H9 (cell line): ENCODE measurements around the gene DYRK3. TPM values are rescaled to one million over a fixed set of nuclear protein-coding genes. Genes with fewer than 3 reads are reported as not detected.

Source experiments
- DNase-seq: peaks from one replicate; pipeline ENCODE4 v3.0.0-alpha.2; 2017
- H2AFZ ChIP-seq: one replicate; pipeline ENCODE4 v1.6.1; 2013; ENCODE audit warnings: mild to moderate bottlenecking, low read length, control low read depth, moderate library complexity
- H2AK5ac ChIP-seq: 2 replicates; pipeline ENCODE4 v1.6.1; 2013; ENCODE audit warnings: low read length, control low read depth, mixed read lengths; ENCODE audit not compliant: insufficient read length
- H2BK120ac ChIP-seq: one replicate; pipeline ENCODE4 v1.6.1; 2013; ENCODE audit warnings: low read depth, mild to moderate bottlenecking, low read length, control low read depth, inconsistent platforms; ENCODE audit not compliant: poor library complexity, severe bottlenecking
- H2BK12ac ChIP-seq: 2 replicates; pipeline ENCODE4 v1.6.1; 2013; ENCODE audit warnings: low read length, control low read depth, mixed read lengths, low read depth; ENCODE audit not compliant: insufficient read length
- H2BK15ac ChIP-seq: 2 replicates; pipeline ENCODE4 v1.6.1; 2013; ENCODE audit warnings: low read depth, low read length, control low read depth
- H2BK20ac ChIP-seq: one replicate; pipeline ENCODE4 v1.6.1; 2013; ENCODE audit warnings: low read depth, mild to moderate bottlenecking, low read length, control low read depth, inconsistent platforms; ENCODE audit not compliant: poor library complexity, severe bottlenecking
- H2BK5ac ChIP-seq: 2 replicates; pipeline ENCODE4 v1.6.1; 2013; ENCODE audit warnings: low read length, control low read depth, mixed read lengths; ENCODE audit not compliant: insufficient read length
- H3K14ac ChIP-seq: 2 replicates; pipeline ENCODE4 v1.6.1; 2013; ENCODE audit warnings: low read length, control low read depth; ENCODE audit not compliant: insufficient read depth
- H3K18ac ChIP-seq: 2 replicates; pipeline ENCODE4 v1.6.1; 2013; ENCODE audit warnings: low read depth, mild to moderate bottlenecking, mixed read lengths, low read length, control low read depth; ENCODE audit not compliant: insufficient read length
- H3K23ac ChIP-seq: 2 replicates; pipeline ENCODE4 v1.6.1; 2013; ENCODE audit warnings: low read length, control low read depth, mixed read lengths, low read depth; ENCODE audit not compliant: insufficient read length
- H3K23me2 ChIP-seq: 2 replicates; pipeline ENCODE4 v1.6.1; 2013; ENCODE audit warnings: low read depth, mild to moderate bottlenecking, mixed read lengths, low read length, control low read depth; ENCODE audit not compliant: insufficient read length, poor library complexity, severe bottlenecking
- H3K27ac ChIP-seq: 2 replicates; pipeline ENCODE4 v1.5.1; 2013; ENCODE audit warnings: low read length, control low read depth, mixed read lengths, low read depth; ENCODE audit not compliant: insufficient read length
- H3K27me3 ChIP-seq: 2 replicates; pipeline ENCODE4 v1.6.1; 2013; ENCODE audit warnings: low read length, control low read depth, inconsistent platforms; ENCODE audit not compliant: insufficient read depth
- H3K4ac ChIP-seq: 2 replicates; pipeline ENCODE4 v1.6.1; 2013; ENCODE audit warnings: low read depth, mild to moderate bottlenecking, control low read depth, inconsistent platforms, low read length, moderate library complexity
- H3K4me1 ChIP-seq: 2 replicates; pipeline ENCODE4 v1.6.1; 2013; ENCODE audit warnings: low read length, control low read depth, inconsistent platforms; ENCODE audit not compliant: insufficient read depth
- H3K4me2 ChIP-seq: 2 replicates; pipeline ENCODE4 v1.6.1; 2013; ENCODE audit warnings: low read length, control low read depth, mixed read lengths; ENCODE audit not compliant: insufficient read length, insufficient read depth
- H3K56ac ChIP-seq: 2 replicates; pipeline ENCODE4 v1.6.1; 2013; ENCODE audit warnings: low read depth, mild to moderate bottlenecking, mixed read lengths, low read length, control low read depth; ENCODE audit not compliant: insufficient read length
- H3K79me1 ChIP-seq: 2 replicates; pipeline ENCODE4 v1.6.1; 2013; ENCODE audit warnings: low read depth, mild to moderate bottlenecking, moderate library complexity, low read length, control low read depth, inconsistent platforms; ENCODE audit not compliant: insufficient read depth, poor library complexity, severe bottlenecking
- H3K79me2 ChIP-seq: 2 replicates; pipeline ENCODE4 v1.6.1; 2013; ENCODE audit warnings: low read length, control low read depth, inconsistent platforms; ENCODE audit not compliant: insufficient read depth
- H3K9ac ChIP-seq: 2 replicates; pipeline ENCODE4 v1.6.1; 2013; ENCODE audit warnings: low read length, control low read depth, mixed read lengths; ENCODE audit not compliant: insufficient read length; ENCODE audit errors: extremely low read depth
- H3K9me3 ChIP-seq: one replicate; pipeline ENCODE4 v1.6.1; 2013; ENCODE audit warnings: low read depth, low read length, inconsistent platforms; ENCODE audit not compliant: control insufficient read depth
- H3T11ph ChIP-seq: one replicate; pipeline ENCODE4 v1.6.1; 2013; ENCODE audit warnings: mild to moderate bottlenecking, low read length, control low read depth, inconsistent platforms
- H4K20me1 ChIP-seq: one replicate; pipeline ENCODE4 v1.6.1; 2013; ENCODE audit not compliant: control insufficient read depth, insufficient read length, insufficient read depth
- H4K5ac ChIP-seq: 2 replicates; pipeline ENCODE4 v1.6.1; 2013; ENCODE audit warnings: low read depth, mild to moderate bottlenecking, mixed read lengths, low read length, control low read depth; ENCODE audit not compliant: insufficient read length
- H4K8ac ChIP-seq: replicated peaks from 2 replicates; pipeline ENCODE4 v1.6.1; 2013; ENCODE audit warnings: low read length, control low read depth, mixed read lengths, low read depth; ENCODE audit not compliant: insufficient read length
- H4K91ac ChIP-seq: 2 replicates; pipeline ENCODE4 v1.6.1; 2013; ENCODE audit warnings: low read depth, mild to moderate bottlenecking, moderate library complexity, mixed read lengths, low read length, control low read depth; ENCODE audit not compliant: insufficient read length
- H3K27ac Mint-ChIP-seq, 3 experiments: 2 replicates in 2 of 3; 3 replicates in 1 of 3; pipeline ENCODE4 v1.8.0; 2020 to 2021; ENCODE audit warnings: mixed read lengths in 3 of 3, mild to moderate bottlenecking in 1 of 3, moderate library complexity in 1 of 3
- H3K27me3 Mint-ChIP-seq: 2 replicates; pipeline ENCODE4 v1.8.0; 2021; ENCODE audit warnings: low read depth, mild to moderate bottlenecking, moderate library complexity, mixed read lengths
- H3K36me3 Mint-ChIP-seq, 3 experiments: 2 replicates in 2 of 3; 3 replicates in 1 of 3; pipeline ENCODE4 v1.8.0; 2020 to 2021; ENCODE audit warnings: low read depth in 3 of 3, mixed read lengths in 3 of 3; ENCODE audit not compliant: insufficient read depth in 1 of 3
- H3K4me1 Mint-ChIP-seq, 2 experiments: 2 replicates each; pipeline ENCODE4 v1.8.0; 2020; ENCODE audit warnings: mixed read lengths in 2 of 2
- H3K4me3 Mint-ChIP-seq, 2 experiments: 2 replicates in 1 of 2; 3 replicates in 1 of 2; pipeline ENCODE4 v1.8.0; 2020 to 2021; ENCODE audit warnings: mild to moderate bottlenecking in 2 of 2, mixed read lengths in 2 of 2, moderate library complexity in 1 of 2
- H3K9me3 Mint-ChIP-seq, 2 experiments: 2 replicates in 1 of 2; 3 replicates in 1 of 2; pipeline ENCODE4 v1.8.0; 2020; ENCODE audit warnings: mild to moderate bottlenecking in 2 of 2, mixed read lengths in 2 of 2, moderate library complexity in 1 of 2
- WGBS: extraction: QIAGEN DNeasy Blood & Tissue Kit; methylation state at CpG from one replicate; pipeline ENCODE4 v1.1.7; 2013; ENCODE audit warnings: missing lambda C conversion rate, low lambda C conversion rate, mixed read lengths; ENCODE audit not compliant: insufficient read length; ENCODE audit errors: extremely low coverage; 5-methylcytosine and 5-hydroxymethylcytosine counted together
- total RNA-seq: library from RNA; stranded (reverse); gene quantifications from 2 replicates; pipeline ENCODE4 v1.2.1, GENCODE V29; 2021
- TF ChIP-seq, protein P1 (sequence below): fragments of 200-600 bp; sonication (generic); conservative IDR thresholded peaks from 3 replicates; pipeline ENCODE4 v1.8.0; 2021; ENCODE audit warnings: antibody characterized with exemption, mild to moderate bottlenecking

DYRK3 gene
- total RNA-seq, 1 experiment from 2014 or later, result 4.7 TPM

DNA sequence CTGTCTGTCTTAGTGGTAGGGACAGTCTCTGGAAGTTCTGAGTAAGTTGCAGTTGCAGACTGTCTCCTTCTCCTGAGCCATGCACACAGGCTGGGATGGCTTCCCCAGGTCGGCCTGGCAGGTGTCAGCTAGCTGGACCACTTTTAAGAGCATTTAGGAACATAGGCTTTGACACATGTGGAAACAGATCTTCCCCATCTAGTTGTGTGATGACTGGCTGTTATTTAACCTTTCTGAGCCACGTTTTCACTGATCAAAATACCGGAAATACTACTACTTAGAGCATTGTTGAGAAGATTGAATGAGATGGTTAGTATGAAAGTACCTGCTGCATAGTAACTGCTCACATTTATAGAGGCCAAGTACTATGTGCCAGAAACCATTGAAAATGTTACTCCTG is 43.2 kb downstream of the DYRK3 start:
- Histone ChIP-seq H2AFZ (no peak overlapping the region), H4K5ac (no peak overlapping the region), H3K9me3 (no peaks in the 10 kb centered on the region), H3K56ac (no peak overlapping the region), H2BK20ac (no peak overlapping the region), H2BK15ac (no peak overlapping the region), H3K23ac (no peak overlapping the region), H3K9ac (no peak overlapping the region), H3T11ph (no peak overlapping the region), H2BK12ac (no peak overlapping the region), H3K4ac (no peak overlapping the region), H4K20me1 (no peaks in the 10 kb centered on the region), H3K4me2 (no peak overlapping the region), H3K79me1 (no peaks in the 10 kb centered on the region), H3K4me1 (peaks cover under 1% of the 10 kb centered on the region; the same call in 1 of the 2 replicates), H3K23me2 (no peaks in the 10 kb centered on the region), H2BK120ac (no peak overlapping the region), H4K91ac (no peak overlapping the region), H2AK5ac (no peak overlapping the region), H4K8ac (no peak overlapping the region), H2BK5ac (no peak overlapping the region), H3K79me2 (no peaks in the 10 kb centered on the region), H3K18ac (no peak overlapping the region), H3K27ac (no peak overlapping the region), H3K27me3 (peaks cover 8% of the 10 kb centered on the region), H3K14ac (no peak overlapping the region)
- Mint-ChIP-seq H3K4me1 (peaks cover 3% of the 10 kb centered on the region in 2 experiments; a peak in 3 of 4 replicates), H3K36me3 (no peaks in the 10 kb centered on the region), H3K4me3 (no peak overlapping the region), H3K9me3 (no peaks in the 10 kb centered on the region), H3K27me3 (peaks cover 52% of the 10 kb centered on the region), H3K27ac (no peak overlapping the region)
- no CpG with 5 or more reads among the region's 3 CpGs for WGBS
- DNase-seq, result no peak
- TF ChIP-seq, protein P1, sequence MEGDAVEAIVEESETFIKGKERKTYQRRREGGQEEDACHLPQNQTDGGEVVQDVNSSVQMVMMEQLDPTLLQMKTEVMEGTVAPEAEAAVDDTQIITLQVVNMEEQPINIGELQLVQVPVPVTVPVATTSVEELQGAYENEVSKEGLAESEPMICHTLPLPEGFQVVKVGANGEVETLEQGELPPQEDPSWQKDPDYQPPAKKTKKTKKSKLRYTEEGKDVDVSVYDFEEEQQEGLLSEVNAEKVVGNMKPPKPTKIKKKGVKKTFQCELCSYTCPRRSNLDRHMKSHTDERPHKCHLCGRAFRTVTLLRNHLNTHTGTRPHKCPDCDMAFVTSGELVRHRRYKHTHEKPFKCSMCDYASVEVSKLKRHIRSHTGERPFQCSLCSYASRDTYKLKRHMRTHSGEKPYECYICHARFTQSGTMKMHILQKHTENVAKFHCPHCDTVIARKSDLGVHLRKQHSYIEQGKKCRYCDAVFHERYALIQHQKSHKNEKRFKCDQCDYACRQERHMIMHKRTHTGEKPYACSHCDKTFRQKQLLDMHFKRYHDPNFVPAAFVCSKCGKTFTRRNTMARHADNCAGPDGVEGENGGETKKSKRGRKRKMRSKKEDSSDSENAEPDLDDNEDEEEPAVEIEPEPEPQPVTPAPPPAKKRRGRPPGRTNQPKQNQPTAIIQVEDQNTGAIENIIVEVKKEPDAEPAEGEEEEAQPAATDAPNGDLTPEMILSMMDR, result no peak
